G401 (cell line): ENCODE results near the gene ITIH4. TPM values are rescaled to one million over a fixed set of nuclear protein-coding genes. Genes with fewer than 3 reads are reported as not detected.

ENCODE experiments used
- DNase-seq: peaks from one replicate; pipeline ENCODE4 v3.0.0-alpha.2; 2015; ENCODE audit warnings: low spot score
- in situ Hi-C: cut with HindIII; loops from 2 replicates; pipeline ENCODE4 v1.10.0; 2016; ENCODE audit warnings: low sequenced_read_pairs, mixed read lengths
- total RNA-seq: library from RNA; depleted of rRNA; stranded (reverse); fragments of >200 nt; shearing (Covaris generic); gene quantifications from 2 replicates; pipeline ENCODE4 v1.2.3, GENCODE V29; 2014; rRNA removed

The ITIH4 gene
- 0.18 and 0.68 TPM in 2 replicates for total RNA-seq

DNA sequence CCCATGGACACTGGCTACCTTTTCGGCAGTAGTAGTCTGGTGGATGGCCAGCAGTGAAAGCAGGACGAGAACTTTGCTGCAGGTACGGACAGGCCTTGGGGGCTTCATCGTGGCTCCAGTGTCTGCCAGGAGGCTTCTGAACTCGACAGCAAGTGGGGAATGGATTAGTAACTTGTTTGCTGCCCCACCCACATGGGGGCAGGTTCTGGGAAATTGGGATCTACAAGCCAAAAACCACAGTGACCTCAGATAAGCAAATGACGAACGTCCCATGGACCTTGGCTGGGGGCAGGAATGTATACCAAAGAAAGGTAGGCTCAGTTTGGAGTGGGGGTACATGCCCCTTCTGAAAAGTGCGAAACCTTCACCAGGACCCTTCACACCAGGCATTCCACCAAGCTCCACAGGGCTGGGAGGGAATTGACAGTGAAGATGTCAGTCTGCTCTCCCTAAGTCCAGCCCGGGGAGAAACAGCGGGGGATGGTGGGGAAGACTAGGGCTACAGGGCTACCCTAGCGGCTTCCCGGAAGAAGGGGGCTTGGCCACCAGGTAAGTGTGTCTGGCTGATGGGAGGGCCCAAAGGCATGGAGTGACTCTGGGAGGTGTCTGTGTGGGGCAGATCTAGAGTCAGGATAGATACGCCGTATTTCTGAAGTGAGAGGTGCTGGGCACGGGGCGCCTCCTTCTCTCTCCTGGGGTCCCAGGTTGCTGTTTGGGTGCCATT is at the start of gene ITIH4:
ITIH4 (minus strand) TSS at position 138 of the 724 bp plus-strand sequence; CDS start at position 108, 30 bp downstream.
- DNase-seq, result no peak
- in situ Hi-C loops, result no loop called here

DNA sequence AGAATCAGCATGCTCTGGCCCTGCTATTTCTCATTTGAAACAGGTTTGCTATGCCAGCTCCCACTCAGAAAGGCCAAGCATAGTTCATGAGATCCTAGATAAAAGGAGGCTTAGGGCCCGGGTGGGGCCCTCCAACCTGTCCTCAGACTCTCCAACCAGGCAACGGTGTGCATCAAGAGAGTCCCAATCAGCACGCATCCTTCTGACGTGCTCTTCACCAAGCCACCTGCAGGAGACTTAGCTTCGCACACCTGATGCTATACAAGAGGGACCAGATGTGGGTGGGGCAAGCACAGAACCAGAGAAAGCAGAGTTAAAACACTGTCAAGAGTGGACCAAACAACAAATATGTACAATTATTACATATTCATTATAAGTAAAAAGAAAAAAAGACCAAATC is 49.6 kb upstream of the ITIH4 start:
- no peak for DNase-seq
- in situ Hi-C loops, result no loop called here

DNA sequence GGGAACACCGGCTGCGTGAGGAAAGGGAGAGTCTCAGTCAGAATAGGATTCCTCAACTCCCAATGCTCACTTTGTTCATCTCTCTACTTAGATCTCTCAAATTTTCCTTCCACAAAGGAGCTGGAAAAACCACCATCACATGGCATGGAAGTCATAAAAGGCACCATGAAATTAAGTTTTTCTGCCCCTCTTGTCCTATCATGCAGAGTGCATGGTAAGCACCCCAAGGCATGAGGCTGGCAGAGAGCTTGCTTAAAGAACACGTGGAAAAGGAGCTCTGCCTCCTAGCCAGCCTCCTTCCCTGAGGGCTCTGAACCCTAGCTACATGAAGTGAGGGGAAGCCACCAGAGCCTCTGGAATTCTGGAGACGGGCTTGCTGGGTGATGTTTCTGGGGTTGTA is 49.1 kb upstream of the ITIH4 start:
- in situ Hi-C loops, result no loop called here
- DNase-seq, result no peak

DNA sequence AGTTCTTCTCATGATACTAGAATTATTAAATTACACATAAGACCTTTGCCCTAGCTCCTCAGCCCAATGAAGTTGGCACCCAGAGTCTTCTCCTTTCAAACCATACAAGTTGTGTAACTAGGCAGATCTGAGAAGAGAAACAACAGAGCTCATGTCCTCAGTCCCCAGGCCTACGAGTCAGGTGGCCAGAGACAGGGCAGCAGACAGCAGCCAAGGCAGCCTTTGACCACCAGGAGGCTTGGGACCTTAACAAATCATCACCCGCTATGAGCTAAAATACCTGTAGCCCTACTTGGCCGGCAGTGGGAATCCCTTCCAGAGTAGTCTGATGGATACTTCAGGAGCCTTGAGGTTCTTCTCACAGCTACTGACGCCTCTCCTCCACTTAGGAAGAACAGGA is 48.6 kb upstream of the ITIH4 start:
- no peak for DNase-seq
- in situ Hi-C loops, result no loop called here

DNA sequence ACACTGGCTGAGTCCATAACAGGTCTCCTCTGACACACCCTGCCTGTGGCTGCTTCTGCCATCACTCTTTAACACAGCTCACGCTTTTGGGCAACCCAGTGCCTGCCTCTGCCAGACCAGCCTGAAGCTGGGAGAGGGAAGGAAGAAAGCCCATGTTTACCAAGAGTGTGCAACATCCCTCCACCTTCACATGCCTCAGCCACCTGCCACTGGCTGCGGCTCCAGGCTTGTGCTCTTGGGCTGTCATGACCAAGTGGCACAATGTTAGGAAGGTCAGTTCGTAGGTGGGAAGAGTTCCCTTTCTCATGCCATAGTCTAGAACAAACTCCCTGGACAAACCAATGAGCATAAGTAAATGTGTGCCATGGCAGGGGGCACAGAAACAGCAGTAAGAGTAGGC is 46.6 kb upstream of the ITIH4 start:
- no peak for DNase-seq
- in situ Hi-C loops, result no loop called here

DNA sequence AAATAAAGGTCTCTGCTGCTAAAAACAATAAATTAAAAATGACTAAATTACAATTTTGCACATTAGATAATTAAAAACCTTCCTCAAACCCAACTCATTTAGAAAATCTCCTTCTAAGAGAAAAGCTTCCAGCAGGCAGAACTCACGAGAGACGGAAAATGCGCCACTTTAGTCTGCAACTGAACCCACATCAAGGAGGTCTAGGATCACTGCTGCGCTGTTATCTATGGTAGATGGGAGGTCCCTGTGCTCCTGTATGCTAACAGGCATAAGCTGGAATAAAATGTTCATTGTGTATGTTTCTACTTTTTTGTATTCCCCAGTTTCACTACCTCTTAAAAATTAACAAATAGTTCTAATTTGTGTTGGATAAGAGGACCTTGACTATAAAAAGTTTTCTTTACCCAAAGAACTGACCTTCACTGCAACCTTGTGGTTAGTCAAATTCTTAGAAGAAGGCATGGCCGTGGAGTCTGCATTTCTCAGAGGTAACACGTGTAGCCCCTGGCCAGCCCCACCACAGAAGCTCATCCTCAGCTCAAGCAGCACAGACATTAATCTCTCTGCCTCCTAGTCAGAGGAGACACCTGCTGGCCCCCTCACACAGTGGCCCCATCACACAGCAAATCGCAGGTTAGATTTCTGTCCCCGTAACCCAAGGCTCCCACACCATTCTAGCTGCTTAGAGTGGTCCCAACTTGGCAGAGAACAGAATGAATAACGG is 44.6 kb upstream of the ITIH4 start:
- in situ Hi-C loops, result no loop called here
- no peak for DNase-seq

DNA sequence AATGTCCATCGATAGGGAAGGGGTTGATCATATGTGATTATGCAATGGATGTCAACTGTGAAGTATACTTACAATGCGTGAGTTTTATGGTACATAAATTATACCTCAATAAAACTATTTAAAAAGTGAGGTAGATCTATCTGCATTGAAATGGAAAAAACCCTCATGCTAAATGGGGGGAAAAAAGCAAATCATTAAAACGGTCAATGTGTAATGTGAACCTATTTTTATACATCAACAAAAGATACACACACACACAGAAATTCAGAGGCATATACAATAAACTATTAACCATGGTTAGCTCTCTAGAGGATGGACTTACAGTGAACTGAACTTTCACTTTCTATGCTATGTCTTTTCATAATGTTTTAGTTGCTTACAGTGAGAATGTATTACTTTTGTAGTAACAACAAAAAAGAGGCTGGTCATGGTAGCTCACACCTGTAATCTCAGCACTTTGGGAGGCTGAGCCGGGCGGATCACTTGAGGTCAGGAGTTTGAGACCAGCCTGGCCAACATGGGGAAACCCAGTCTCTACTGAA is 43.8 kb upstream of the ITIH4 start:
- in situ Hi-C loops, result no loop called here
- DNase-seq, result no peak

DNA sequence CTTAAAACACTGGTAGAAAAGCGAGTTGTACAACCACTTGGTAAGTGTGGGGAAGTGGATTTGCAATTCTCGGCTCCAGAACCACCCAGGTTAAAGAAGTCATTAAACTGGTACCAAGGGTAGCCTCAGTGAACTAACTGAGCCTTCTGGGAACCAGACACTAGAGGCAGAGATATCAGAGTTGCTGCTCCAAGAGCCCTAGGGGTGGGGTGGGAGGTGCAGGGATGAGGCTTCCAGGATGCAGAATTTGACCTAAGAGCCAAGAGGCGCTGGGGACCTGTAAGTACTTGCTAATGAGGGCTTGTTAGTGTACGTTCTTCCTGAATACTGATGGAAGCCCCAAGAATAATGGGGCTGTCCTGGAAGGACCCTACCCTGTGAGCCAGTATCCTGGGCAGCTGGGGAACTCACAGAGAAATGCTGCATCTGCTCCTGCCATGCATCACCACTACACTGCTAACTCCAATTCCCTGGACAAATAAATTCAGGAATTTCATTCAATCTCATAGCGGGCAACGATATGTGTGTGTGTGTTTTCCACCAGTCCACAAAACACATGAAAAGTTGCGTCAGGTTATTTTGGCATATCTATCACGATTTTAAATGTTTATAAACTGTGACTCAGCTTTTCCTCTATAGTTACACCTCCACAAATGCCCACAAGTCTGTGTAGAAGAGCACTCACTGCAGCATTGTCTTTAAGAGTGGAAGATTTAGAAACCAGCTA is 43.1 kb upstream of the ITIH4 start:
- DNase-seq, result no peak
- in situ Hi-C loops, result no loop called here

DNA sequence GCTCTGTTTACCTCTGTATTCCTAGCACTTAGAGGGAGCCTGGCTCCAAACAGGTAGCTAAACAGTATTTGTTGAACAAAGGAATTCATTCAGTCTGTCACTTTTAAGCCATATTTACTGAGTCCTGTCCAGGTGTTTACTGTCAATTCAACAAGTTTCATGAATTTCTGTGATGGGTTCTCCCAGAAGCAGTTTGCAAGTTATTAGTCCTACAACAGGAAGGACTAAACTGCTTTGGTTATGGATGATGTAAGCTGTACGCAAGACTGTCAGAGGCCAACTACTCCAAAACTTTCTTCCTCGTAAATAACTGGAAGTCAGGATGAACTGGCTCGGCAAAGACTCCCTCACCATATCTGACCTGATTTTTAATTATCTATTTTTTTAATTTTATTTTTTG is 41.8 kb upstream of the ITIH4 start:
- DNase-seq, result no peak
- in situ Hi-C loops, result no loop called here

DNA sequence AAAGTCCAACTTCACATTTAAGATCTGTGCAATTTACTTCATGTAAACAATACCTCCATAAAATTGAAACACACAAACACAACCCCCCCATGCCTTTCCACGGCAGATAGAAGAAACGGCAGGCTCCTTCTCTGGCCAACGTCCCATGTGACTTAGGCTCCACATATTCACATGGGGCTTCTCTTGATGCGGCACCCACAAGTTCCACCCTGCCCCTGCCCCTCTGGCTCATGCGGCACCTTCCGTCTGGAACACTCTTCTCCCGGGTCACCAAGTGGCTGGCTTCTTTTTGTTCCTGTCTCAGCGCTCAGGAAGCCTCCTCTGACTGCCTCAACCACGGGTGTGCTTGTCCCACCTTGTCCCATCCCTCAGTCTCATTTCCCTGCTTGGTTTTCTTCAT is 41.3 kb upstream of the ITIH4 start:
- in situ Hi-C loops, result no loop called here
- DNase-seq, result no peak

DNA sequence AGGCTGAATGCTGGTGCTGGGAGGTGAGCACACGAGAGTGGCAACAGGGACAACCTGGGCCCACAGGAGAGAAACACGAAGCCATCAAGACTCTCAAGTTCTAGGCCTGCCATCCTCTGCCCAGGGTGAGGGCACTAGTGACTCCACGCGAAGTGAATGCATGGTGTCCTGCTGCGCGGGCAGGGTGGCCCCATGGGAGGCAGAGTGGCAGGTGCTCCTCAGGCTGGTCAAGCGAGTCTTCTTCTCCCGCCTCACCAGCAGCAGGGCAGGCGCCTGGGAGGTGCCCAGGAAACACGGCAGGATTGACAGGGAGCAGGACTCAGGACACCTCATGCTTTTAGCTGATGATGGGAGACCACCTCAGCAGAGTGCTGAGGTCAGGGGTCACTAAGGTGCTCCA is 40.0 kb upstream of the ITIH4 start:
- in situ Hi-C loops, result no loop called here
- DNase-seq, result no peak

DNA sequence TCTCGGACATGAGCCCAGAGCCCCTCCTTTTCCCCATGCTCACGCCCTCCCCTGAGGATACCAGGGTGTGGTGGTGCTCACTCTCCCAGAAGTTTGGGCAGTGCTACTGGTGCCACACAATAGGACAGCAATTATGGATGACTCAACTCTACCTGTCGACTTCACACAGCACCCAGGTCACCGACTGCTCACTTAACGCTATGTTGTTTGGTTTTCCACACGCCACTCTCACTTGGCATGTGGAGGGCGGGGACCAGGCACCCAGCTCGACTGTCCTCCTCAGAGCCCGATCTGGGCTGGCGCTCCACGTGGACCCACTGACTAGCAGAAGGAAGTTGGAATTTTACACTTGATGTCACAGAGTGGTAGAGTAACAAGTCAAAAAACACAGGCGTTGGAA is 36.0 kb upstream of the ITIH4 start:
- DNase-seq, result no peak
- in situ Hi-C loops, result no loop called here

DNA sequence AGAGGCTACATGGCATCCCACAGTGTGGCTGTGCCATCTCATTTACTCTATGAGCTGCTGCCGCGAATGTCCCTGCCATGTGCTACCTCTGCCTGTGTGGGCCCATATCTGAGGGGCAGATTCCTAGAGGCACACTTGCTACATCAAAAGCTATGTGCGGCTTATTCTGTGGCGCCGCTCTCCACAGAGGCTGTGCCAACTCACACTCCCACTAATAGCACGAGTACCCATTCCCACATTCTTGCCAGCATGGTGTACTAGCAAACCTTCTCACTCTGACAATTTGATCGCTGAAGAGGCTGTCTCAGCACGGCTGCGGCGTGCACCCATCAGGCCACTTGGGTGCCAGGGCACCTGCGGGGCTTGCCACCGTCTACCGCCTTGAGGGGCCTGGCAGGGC is 35.5 kb upstream of the ITIH4 start:
- in situ Hi-C loops, result no loop called here
- no peak for DNase-seq

DNA sequence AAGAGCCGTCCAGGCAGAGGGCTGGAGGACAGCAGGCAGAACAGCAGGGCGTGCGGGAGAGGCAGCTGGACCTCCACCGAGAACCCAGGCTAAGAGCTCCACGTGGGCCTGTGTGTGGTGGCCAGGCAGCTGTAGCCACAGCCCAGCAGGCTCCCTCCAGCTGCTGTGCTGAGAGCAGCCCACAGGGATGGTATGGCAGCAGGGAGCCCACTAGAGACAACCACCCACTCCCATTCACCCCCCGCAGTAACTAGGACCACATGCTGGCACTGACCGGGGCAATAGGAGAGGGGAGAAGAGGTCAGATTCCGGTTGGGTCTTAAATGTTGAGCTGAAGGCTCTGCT is 29.9 kb upstream of the ITIH4 start:
- DNase-seq, result no peak
- in situ Hi-C loops, result no loop called here

DNA sequence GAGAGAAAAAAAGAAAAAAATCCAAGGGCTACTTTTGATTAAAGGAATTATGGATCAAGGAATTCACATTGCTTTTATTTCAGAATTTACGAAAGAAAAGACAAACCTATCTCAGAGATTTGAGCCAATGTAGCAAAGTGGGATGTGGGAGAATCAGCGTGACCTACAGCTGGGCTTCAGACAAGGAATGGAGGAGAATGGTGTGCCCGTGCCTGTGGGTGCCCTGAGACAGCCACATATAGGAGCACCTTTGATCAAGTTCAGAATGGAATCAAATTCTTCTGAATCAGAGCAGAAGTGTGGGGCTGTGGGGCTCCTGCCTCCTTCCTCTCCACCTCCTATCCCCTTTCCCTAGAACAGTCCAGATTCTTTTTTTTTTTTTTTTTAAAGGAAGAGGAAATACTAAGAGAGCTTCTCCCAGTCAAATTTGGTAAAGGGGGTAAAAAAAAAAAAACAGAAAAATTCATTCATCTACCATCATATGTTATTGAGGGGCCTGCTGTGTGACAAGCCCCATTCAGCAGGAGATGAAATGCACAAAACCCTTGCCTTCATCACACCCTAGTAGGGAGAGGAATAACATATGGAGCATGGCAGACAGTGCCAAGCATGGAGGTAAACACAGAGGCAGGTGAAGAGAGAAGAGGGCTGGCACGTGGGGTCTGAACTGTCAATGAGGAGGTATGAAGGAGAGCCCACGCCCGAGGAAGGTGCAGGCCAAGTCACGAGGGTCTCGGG is 29.4 kb upstream of the ITIH4 start:
- in situ Hi-C loops, result no loop called here
- peak; percentile 61 for DNase-seq

DNA sequence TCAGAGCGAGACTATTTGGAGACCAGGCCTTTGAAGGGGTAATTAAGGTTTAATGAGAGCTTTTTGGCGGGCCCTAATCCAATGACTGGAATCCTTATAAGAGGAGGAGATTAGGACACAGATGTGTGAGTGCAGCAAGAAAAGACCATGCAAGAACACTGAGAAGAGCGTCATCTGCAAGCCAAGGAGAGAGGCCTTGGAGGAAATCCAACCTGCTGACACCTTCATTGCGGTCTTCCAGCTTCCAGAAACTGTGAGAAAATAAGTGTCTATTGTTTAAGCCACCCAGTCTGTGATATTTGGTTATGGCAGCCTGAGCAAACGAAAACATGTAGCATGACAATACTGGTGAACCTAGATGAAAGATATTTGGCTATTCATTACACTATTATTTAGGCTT is 27.4 kb upstream of the ITIH4 start:
- in situ Hi-C loops, result no loop called here
- DNase-seq, result peak; percentile 43

DNA sequence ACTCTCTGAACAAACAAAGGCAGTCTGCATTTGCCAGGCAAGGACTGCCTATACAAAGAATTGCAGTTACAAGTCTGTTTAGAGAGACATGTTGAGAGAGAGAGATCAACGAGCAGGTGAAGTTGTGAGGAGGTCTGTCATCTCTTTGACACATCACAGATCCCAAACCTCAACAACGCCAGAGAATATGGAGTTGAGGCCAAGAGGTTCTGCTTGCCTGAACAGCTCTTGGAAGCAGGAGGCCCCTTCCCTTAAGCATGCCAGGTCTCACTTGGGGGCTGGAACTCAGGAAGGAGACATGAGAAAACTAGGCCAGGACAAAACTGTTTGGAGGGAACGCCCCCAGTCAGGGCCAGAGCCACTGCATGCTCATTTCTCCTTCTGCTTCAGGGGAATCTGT is 26.7 kb upstream of the ITIH4 start:
- in situ Hi-C loops, result no loop called here
- DNase-seq, result peak; percentile 42

DNA sequence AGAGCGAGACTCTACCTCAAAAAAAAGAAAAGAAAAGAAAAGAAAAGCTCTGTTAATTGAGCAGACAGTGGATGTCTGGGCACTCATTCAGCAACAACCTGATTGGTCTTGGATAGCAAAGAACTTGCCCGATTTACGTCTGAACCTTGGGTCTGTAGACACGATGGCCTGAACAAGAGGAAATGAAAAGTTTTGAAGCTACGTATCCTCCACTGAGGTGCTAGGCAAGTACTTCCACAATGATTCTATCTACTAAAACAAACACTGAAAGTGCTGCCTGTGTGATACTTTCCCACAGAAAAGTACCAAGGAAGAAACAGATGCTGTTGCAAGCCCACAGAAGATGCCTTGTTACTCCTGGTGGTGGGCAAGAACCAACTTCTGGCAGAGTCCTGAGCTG is 26.2 kb upstream of the ITIH4 start:
- no peak for DNase-seq
- in situ Hi-C loops, result no loop called here

DNA sequence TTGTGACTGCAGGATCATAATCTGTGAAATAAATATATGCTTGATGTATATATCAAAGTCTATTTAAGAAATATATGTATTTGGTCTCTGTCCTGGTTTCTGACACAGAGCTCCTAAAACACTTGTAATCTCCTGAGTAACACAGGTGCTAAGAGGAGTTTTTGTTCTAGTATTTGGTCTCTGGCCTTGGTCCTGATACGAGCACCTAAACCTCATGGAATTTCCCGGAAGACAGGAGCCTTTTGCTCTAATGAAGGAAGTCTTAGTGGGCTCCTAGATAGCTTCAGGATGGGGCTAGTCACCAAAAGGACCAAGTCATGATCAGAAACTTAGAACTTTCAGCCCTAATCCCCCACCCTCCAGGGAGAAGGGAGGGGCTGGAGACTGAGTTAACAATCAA is 23.5 kb upstream of the ITIH4 start:
- in situ Hi-C loops, result no loop called here
- no peak for DNase-seq

DNA sequence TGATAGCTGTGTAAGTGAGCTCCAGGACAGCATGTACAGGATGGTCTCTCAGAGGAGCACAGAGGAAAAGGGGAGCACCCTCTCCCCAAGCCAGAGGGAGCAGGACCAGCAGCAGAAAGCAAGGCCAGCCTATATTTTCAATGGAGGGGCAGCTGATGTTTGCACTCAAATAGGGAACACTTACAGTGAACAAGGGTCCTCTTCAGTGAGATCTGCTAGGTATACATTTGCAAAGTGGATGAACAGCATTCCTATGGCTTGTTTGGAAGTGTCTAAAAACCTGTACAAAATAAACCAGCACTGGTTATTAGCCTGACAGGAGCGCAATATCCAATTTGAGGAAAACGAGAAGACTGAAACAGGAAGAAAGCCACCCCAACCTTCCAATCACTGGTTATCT is 21.9 kb upstream of the ITIH4 start:
- in situ Hi-C loops, result no loop called here
- DNase-seq, result no peak
